Cardiac fibroblast (primary cell): Measurements from ENCODE around the gene NUCB1.

Source experiments
- DNase-seq, 2 donors: peaks; one replicate each; pipeline versions ENCODE4 v3.0.0 to v3.0.0-alpha.2; 2010; ENCODE audit warnings: low read depth in 2 of 2
- H3K4me3 ChIP-seq, 2 donors: replicated peaks in 1 of 2; 1 replicate in 1 of 2; 2 replicates in 1 of 2; pipeline ENCODE4 v1.5.1; 2011; ENCODE audit warnings: low read depth in 2 of 2, low read length in 2 of 2, mild to moderate bottlenecking in 2 of 2, moderate library complexity in 1 of 2
- CTCF ChIP-seq: IDR thresholded peaks from one replicate; pipeline ENCODE4 v1.5.1; 2011; ENCODE audit warnings: low read depth, mild to moderate bottlenecking, low read length, inconsistent platforms

The NUCB1 gene

DNA sequence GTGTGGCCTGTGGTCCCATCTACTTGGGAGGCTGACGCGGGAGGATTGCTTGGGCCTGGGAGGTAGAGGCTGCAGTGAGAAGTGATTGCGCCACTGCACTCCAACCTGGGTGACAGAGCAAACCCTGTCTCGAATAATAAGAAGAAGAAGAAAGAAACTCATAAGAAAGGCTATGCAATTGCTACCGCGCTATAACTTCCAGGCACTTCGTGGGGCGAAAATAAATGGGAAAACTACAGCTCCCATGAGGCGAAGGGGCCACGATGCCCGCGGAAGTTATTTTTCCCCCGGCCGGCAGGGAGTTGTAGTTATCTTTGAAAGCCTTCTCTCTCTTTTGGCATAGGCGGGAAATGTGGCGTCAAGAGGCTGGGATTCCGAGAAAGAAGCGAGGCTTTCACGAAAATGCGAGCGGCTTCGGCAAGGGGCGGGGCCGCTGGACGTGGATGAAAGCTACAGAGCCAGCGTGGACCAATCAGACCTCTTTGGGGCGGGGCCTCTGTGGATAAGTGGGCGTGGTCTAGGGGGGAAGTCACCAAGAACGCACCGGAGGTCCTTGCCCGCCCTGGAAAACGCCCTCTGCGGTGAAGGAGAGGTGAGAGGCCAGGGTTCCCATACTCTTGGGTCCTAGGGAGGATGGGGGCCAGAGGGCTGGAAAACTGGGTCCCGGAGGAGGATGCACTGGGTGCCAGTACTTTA is at the start of gene NUCB1:
NUCB1 (plus strand) TSS at position 532 of the 696 bp plus-strand sequence. CDS start 485 bp downstream, outside the sequence.
- peak within 1 kb of the TSS; percentile 94 to 96 for H3K4me3 ChIP-seq
- DNase-seq: peak; percentile 99
- peak; percentile 28 for TF ChIP-seq CTCF

DNA sequence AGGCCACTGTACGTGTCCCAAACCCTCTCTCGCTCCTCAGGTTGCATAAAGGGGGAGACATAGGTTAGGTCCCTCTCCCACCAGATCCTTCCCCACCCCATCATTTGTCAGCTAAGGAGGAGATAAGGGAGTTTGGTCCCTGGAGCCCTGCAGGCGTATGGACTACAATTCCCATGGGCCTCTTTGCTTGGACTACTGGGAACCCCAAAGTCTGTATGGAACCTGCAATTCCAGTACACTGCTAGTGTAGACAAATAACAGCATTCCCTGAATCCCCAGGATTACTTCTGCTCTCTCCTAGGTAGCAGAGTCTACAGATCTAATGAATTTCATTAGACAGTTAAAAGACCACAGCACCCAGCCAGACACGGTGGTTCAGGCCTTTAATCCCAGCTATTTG is 47.8 kb upstream of the NUCB1 start:
- H3K4me3 ChIP-seq: no peak overlapping the region
- no peak for TF ChIP-seq CTCF
- DNase-seq: no peak

- DNase-seq: no peak
- H3K4me3 ChIP-seq: no peak overlapping the region
- no peak for TF ChIP-seq CTCF
Observed at GRCh38 chr19:48853483-48853882, 46.6 kb upstream of the NUCB1 start.

- H3K4me3 ChIP-seq: no peak overlapping the region
- DNase-seq: no peak
- TF ChIP-seq CTCF: no peak
Observed at GRCh38 chr19:48854103-48854502, 46.0 kb upstream of the NUCB1 start.

DNA sequence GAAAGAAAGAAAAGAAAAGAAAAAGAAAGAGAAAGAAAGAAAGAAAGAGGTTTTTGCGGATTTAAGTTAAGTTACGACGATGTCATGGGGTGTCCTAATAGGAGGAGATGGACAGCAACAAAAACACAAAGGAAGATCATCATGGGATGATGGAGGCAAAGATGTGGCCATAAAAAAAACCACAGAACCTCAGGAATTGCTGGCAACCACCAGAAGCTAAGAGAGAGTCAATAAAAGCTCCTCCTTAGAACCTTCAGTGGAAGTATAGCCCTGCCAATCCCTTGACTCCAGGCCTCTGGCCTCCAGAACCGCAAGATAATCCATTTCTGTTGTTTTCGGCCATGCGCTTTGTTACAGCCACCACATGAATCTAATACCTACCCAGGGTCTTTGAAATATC is 43.2 kb upstream of the NUCB1 start:
- DNase-seq: no peak
- TF ChIP-seq CTCF: no peak
- H3K4me3 ChIP-seq: no peak overlapping the region

DNA sequence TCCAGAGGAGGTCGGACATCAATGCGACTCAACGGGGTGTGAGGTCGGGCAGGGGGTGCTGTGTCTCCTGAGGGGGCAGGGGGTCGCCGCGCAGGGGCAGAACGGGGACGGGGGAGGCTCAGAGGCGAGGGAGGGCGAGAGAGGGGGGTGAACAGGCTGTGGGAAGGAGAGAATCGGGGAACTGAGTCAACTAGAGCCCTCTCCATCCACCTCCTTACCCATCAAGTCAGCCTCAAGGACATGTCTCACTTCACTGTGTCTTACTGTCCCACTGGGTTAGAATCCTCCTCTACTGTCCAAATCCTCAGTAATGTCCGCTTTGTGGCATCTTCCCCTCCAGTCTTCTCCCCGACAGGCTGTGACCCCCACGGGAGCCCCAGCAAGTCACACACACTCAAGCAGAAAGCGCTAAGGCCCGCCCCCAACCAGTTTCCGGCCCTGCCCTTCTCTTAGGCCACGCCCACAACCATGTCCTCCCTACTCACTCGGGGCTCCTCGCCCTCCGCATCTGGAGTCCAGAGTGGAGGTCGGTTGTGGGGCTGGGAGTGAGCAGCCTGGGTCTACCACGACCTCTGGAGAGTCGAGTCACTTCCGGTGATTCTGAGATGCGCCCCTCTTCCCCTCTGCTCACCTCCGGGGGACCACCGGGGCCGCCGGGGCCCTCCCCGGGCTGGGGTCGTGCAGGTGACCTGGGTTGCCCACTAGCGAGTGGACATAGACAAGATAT is 41.0 kb upstream of the NUCB1 start:
- DNase-seq: no peak
- H3K4me3 ChIP-seq: no peak overlapping the region
- no peak for TF ChIP-seq CTCF
